SK-N-MC (cell line): ENCODE measurements around the gene TBXA2R.

Source experiments
- EZH2 ChIP-seq: fragments of 200-600 bp; sonication (generic); IDR thresholded peaks from one replicate; pipeline ENCODE4 v1.6.1; 2017; ENCODE audit warnings: antibody characterized with exemption
- POLR2AphosphoS5 ChIP-seq: IDR thresholded peaks from 2 replicates; pipeline ENCODE4 v1.6.1; 2012; ENCODE audit warnings: mild to moderate bottlenecking, low read depth, low read length, borderline replicate concordance

- TF ChIP-seq POLR2AphosphoS5 (no peak), EZH2 (no peak)
Measured at GRCh38 chr19:3551792-3552095, 54.9 kb downstream of the TBXA2R start.
